ENCODE results near the gene TLX3.
"Not testable (repeated sequence)": the region's sequence is repeated elsewhere in the genome, so short reads cannot be mapped to it uniquely, and the experiment has no call there.

The TLX3 gene

GRCh38 chr5:171308453-171309275 is at the start of gene TLX3:
TSS of gene TLX3 (plus strand) at chr5:171309248. CDS start at chr5:171309366, 118 bp downstream.
- no peak for DNase-seq (ENCODE audit: low spot score)

- DNase-seq (ENCODE audit: low spot score) = no peak
Measured at GRCh38 chr5:171261361-171261760, 47.7 kb upstream of the TLX3 start.

GRCh38 chr5:171261904-171262303 is 47.1 kb upstream of the TLX3 start:
- no peak for DNase-seq (ENCODE audit: low spot score)

GRCh38 chr5:171263181-171263580 is 45.9 kb upstream of the TLX3 start:
- DNase-seq (ENCODE audit: low spot score) = peak; percentile 59

GRCh38 chr5:171264843-171265242 is 44.2 kb upstream of the TLX3 start:
- DNase-seq (ENCODE audit: low spot score) = no peak

GRCh38 chr5:171268700-171269620 is 40.1 kb upstream of the TLX3 start:
- no peak for DNase-seq (ENCODE audit: low spot score)

GRCh38 chr5:171269717-171270116 is 39.3 kb upstream of the TLX3 start:
- no peak for DNase-seq (ENCODE audit: low spot score)

- no peak for DNase-seq (ENCODE audit: low spot score)
Measured at GRCh38 chr5:171270136-171270535, 38.9 kb upstream of the TLX3 start.

- no peak for DNase-seq (ENCODE audit: low spot score)
Measured at GRCh38 chr5:171271798-171272197, 37.2 kb upstream of the TLX3 start.

- DNase-seq (ENCODE audit: low spot score) = no peak
Measured at GRCh38 chr5:171272996-171273970, 35.8 kb upstream of the TLX3 start.

- no peak for DNase-seq (ENCODE audit: low spot score)
Measured at GRCh38 chr5:171275841-171276544, 33.1 kb upstream of the TLX3 start.

GRCh38 chr5:171283753-171284152 is 25.3 kb upstream of the TLX3 start:
- no peak for DNase-seq (ENCODE audit: low spot score)

GRCh38 chr5:171285465-171285864 is 23.6 kb upstream of the TLX3 start:
- no peak for DNase-seq (ENCODE audit: low spot score)

- DNase-seq (ENCODE audit: low spot score) = no peak
Measured at GRCh38 chr5:171288066-171288465, 21.0 kb upstream of the TLX3 start.

GRCh38 chr5:171291371-171291770 is 17.7 kb upstream of the TLX3 start:
- no peak for DNase-seq (ENCODE audit: low spot score)

- DNase-seq (ENCODE audit: low spot score) = no peak
Measured at GRCh38 chr5:171295299-171295698, 13.7 kb upstream of the TLX3 start.

GRCh38 chr5:171295801-171296200 is 13.2 kb upstream of the TLX3 start:
- no peak for DNase-seq (ENCODE audit: low spot score)

GRCh38 chr5:171297941-171298340 is 11.1 kb upstream of the TLX3 start:
- not testable (repeated sequence) for DNase-seq (ENCODE audit: low spot score)

- no peak for DNase-seq (ENCODE audit: low spot score)
Measured at GRCh38 chr5:171299228-171299627, 9.8 kb upstream of the TLX3 start.

- no peak for DNase-seq (ENCODE audit: low spot score)
Measured at GRCh38 chr5:171299851-171300250, 9.2 kb upstream of the TLX3 start.

GRCh38 chr5:171300358-171300757 is 8.7 kb upstream of the TLX3 start:
- no peak for DNase-seq (ENCODE audit: low spot score)
